HL-60 (cell line): ENCODE results near the gene TCF25.

ENCODE experiments used
- POLR2AphosphoS5 ChIP-seq: IDR thresholded peaks from 2 replicates; pipeline ENCODE4 v1.6.1; 2012; ENCODE audit warnings: low read depth
- TF ChIP-seq, protein P1 (sequence below): IDR thresholded peaks from one replicate; pipeline ENCODE4 v1.5.1; 2011; ENCODE audit warnings: low read length, control low read depth, inconsistent platforms; ENCODE audit not compliant: insufficient read depth

DNA sequence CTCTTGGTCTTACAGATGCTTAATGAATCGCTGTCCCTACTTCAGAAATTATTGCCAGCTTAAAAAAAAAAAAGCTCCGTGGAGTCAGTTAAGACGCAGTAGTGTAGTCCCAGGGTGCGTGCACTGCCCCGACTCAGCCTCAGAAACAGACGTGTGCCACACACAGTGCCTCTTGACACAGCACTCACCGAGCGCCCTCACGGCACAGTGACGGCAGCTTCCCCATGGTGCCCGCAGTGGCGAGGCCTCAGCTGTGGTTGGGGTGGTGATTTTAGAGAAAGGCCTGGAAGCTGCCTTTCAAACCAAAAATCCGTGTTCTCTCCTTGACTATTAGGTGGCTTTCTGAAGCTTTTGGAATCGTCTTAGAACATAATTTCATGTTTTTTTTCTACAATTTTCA, 13.9 kb downstream of the TCF25 start:
- TF ChIP-seq POLR2AphosphoS5: no peak
- TF ChIP-seq, protein P1, sequence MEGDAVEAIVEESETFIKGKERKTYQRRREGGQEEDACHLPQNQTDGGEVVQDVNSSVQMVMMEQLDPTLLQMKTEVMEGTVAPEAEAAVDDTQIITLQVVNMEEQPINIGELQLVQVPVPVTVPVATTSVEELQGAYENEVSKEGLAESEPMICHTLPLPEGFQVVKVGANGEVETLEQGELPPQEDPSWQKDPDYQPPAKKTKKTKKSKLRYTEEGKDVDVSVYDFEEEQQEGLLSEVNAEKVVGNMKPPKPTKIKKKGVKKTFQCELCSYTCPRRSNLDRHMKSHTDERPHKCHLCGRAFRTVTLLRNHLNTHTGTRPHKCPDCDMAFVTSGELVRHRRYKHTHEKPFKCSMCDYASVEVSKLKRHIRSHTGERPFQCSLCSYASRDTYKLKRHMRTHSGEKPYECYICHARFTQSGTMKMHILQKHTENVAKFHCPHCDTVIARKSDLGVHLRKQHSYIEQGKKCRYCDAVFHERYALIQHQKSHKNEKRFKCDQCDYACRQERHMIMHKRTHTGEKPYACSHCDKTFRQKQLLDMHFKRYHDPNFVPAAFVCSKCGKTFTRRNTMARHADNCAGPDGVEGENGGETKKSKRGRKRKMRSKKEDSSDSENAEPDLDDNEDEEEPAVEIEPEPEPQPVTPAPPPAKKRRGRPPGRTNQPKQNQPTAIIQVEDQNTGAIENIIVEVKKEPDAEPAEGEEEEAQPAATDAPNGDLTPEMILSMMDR: no peak
